Lung (tissue), 12 donors: Measurements from ENCODE around the gene ST8SIA2. TPM values are rescaled to one million over a fixed set of nuclear protein-coding genes. Genes with fewer than 3 reads are reported as not detected.

Source experiments
- ATAC-seq: fragments of 200-7000 bp; cut with Tn5 transposase; one replicate; pipeline ENCODE4 v1.9.1; 2020; ENCODE audit warnings: moderate number of reproducible peaks; ENCODE audit not compliant: insufficient read depth, low FRiP score
- DNase-seq, 3 donors: peaks; one replicate each; pipeline ENCODE4 v3.0.0-alpha.2; 2013 to 2017
- H3K27ac ChIP-seq, 2 donors: one replicate each; pipeline ENCODE4 v1.5.1; 2013; ENCODE audit warnings: mild to moderate bottlenecking in 2 of 2, moderate library complexity in 2 of 2, control low read depth in 1 of 2, inconsistent platforms in 1 of 2, low read depth in 1 of 2, low read length in 1 of 2
- H3K27me3 ChIP-seq, 3 donors: one replicate each; pipeline ENCODE4 v1.5.1; 2013; ENCODE audit warnings: low read length in 2 of 3; ENCODE audit not compliant: control insufficient read depth in 3 of 3, insufficient read depth in 3 of 3
- H3K36me3 ChIP-seq, 4 donors: one replicate each; pipeline ENCODE4 v1.5.1; 2013; ENCODE audit warnings: low read length in 4 of 4, mild to moderate bottlenecking in 1 of 4, moderate library complexity in 1 of 4; ENCODE audit not compliant: control insufficient read depth in 4 of 4, insufficient read depth in 4 of 4
- H3K4me1 ChIP-seq, 5 donors: one replicate each; pipeline ENCODE4 v1.5.1; 2013; ENCODE audit warnings: low read length in 5 of 5, mild to moderate bottlenecking in 2 of 5, moderate library complexity in 1 of 5; ENCODE audit not compliant: control insufficient read depth in 5 of 5, insufficient read depth in 5 of 5
- H3K4me3 ChIP-seq: one replicate; pipeline ENCODE4 v1.5.1; 2013; ENCODE audit warnings: mild to moderate bottlenecking, control low read depth, moderate library complexity
- H3K9ac ChIP-seq, 2 donors: one replicate each; pipeline ENCODE4 v1.5.1; 2013; ENCODE audit warnings: low read length in 2 of 2, control low read depth in 1 of 2; ENCODE audit not compliant: insufficient read depth in 1 of 2
- H3K9me3 ChIP-seq, 4 donors: one replicate each; pipeline ENCODE4 v1.5.1; 2013; ENCODE audit warnings: low read length in 3 of 4, mild to moderate bottlenecking in 1 of 4, moderate library complexity in 1 of 4; ENCODE audit not compliant: control insufficient read depth in 4 of 4, insufficient read depth in 3 of 4
- CTCF ChIP-seq: IDR thresholded peaks from 2 replicates; pipeline ENCODE4 v1.5.1; 2012; ENCODE audit warnings: mild to moderate bottlenecking; ENCODE audit errors: control extremely low read depth, extremely low read depth
- WGBS, 2 donors: extraction: QIAGEN DNeasy Blood & Tissue Kit; methylation state at CpG; one replicate each; pipeline ENCODE4 v1.1.7; 2013; 5-methylcytosine and 5-hydroxymethylcytosine counted together
- polyA plus RNA-seq, 2 donors: library from polyadenylated mRNA; stranded (reverse); fragments of 200-250 nt; gene quantifications; one replicate each; pipeline ENCODE4 v1.2.1, GENCODE V29; 2013
- total RNA-seq, 2 donors: library from RNA; depleted of rRNA in 1 of 2; stranded (reverse); fragments of >200 nt in 1 of 2; gene quantifications; one replicate each; pipeline ENCODE4 v1.2.1, GENCODE V29; 2014 to 2021
- donor health status: control.
- donor health status: control.
- donor health status: Bipolar disorder and iron deficiency.
- donor health status: healthy.
- donor health status: DM: yes; HTN: yes; CAD: no.

Gene ST8SIA2
- total and polyA plus RNA-seq, 4 donors: 1.4 TPM; not detected in 3

DNA sequence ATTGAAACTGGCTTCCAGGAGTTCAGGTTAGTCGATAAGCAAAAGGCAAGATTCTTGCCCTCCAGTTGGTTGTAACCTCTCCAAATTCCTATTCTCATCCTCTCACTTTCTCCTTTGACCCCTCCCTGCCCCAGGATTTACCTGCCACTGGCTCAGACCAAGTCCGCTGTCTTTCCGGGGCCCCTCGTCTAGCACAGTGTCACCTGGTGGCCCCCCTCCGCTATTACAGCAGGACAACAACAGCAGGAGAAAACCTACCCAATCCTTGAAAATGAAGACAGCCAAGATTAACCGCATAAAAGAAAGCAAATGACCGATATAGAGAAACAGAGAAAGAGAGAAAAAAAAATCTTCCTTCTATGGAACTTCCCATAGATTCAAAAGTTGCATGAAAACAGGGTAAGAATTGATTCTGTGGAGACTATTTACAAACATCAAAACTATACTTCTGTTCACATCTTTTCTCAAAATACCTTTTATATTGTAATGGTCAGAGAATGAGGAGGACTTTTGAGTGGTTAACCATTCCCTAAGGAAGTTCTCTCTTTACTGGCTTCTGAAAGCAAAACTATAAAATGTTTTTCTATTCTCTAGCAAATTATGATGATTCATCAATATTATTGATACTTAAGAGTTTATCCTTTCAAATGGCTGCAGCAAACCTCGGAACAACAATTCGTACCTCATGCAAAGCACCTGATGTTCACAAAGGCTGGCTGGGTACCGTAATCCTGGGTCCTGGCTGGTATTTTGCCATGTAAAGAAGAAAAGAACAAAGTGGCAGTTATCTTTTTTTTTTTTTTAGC is 10.0 kb upstream of the ST8SIA2 start:
- no peak overlapping the region for H3K9ac ChIP-seq
- no peak for TF ChIP-seq CTCF
- no peaks in the 10 kb centered on the region for H3K4me1 ChIP-seq
- ATAC-seq: no peak
- DNase-seq: no peak
- H3K27ac ChIP-seq: no peak overlapping the region
- no peak overlapping the region for H3K4me3 ChIP-seq
- H3K9me3 ChIP-seq: peaks cover 0 to 5% (median 1%) of the 10 kb centered on the region in 4 donors
- WGBS, 2 donors: 41 to 42% methylated on average over 10 of the region's 10 CpGs
- no peaks in the 10 kb centered on the region for H3K36me3 ChIP-seq
- H3K27me3 ChIP-seq: peaks cover 0 to 13% (median 9%) of the 10 kb centered on the region in 3 donors

DNA sequence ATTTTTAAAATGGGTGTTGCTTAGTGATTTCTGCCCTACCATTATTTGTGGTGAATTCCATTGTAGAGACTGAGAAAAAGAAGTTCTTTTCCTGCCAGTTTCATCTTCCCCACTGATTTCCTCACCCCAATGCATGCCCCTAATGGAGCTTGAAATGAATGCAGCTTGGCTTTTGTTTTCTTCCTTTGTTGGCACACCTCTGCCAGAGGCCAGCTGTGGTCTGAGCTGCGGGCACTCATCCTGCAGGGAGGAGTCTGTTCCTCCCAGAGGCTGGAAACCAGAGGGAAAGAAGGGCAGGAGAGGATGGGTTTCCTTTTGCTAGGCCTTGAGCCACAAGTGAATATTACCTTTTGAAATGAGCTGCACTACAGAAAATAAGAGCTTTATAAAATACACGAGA is 9.3 kb upstream of the ST8SIA2 start:
- Histone ChIP-seq H3K9me3 (peaks cover 0 to 5% (median under 1%) of the 10 kb centered on the region in 4 donors), H3K36me3 (no peaks in the 10 kb centered on the region), H3K9ac (no peak overlapping the region), H3K27me3 (peaks cover 0 to 17% (median 9%) of the 10 kb centered on the region in 3 donors), H3K4me3 (no peak overlapping the region), H3K27ac (no peak overlapping the region), H3K4me1 (no peaks in the 10 kb centered on the region)
- TF ChIP-seq CTCF: no peak
- ATAC-seq: no peak
- 71 to 85% methylated on average over 2 of the region's 2 CpGs for WGBS, 2 donors
- DNase-seq: no peak

DNA sequence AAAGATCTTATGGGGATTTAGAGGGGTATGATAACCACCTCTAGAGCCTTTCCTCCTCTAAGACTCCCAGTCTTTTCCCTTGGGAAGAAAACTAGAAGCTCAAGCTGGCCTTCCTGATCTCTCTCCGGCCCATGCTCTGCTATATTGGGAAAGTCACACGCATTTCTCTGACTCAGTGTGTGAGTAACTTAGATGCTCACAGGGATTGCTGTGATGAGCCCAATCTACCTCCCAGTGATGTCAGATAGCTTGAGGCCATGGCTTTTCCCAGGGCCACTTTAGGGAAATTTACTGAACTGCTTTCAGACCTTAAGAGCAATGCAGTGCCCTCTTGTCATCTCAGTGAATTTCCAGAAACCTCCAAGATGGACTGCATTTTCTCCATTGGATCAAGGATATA is 8.6 kb upstream of the ST8SIA2 start:
- DNase-seq (no peak), ATAC-seq (no peak)
- WGBS, 2 donors: 89 to 91% methylated on average over 2 of the region's 2 CpGs
- Histone ChIP-seq H3K27ac (no peak overlapping the region), H3K27me3 (peaks cover 0 to 22% (median 9%) of the 10 kb centered on the region in 3 donors), H3K4me3 (no peak overlapping the region), H3K9me3 (peaks cover 0 to 2% (median 0%) of the 10 kb centered on the region in 4 donors), H3K9ac (no peak overlapping the region), H3K36me3 (no peaks in the 10 kb centered on the region), H3K4me1 (no peaks in the 10 kb centered on the region)
- TF ChIP-seq CTCF: no peak

GRCh38 chr15:92391640-92392039 is 2.0 kb upstream of the ST8SIA2 start:
- 31 to 34% methylated on average over 4 of the region's 4 CpGs for WGBS, 2 donors
- no peak overlapping the region for H3K4me3 ChIP-seq
- no peaks in the 10 kb centered on the region for H3K36me3 ChIP-seq
- no peaks in the 10 kb centered on the region for H3K9me3 ChIP-seq
- ATAC-seq: no peak
- DNase-seq: peak in 2 of 3 donors; percentile 11 to 18
- H3K27me3 ChIP-seq: peaks cover 30 to 37% (median 32%) of the 10 kb centered on the region in 3 donors
- H3K4me1 ChIP-seq: peaks cover 0 to 20% (median 6%) of the 10 kb centered on the region in 5 donors
- TF ChIP-seq CTCF: no peak
- H3K27ac ChIP-seq: no peak overlapping the region
- no peak overlapping the region for H3K9ac ChIP-seq
